Thyroid gland (tissue), 4 donors: ENCODE results near the gene RETREG1.

Experiments
- POLR2A ChIP-seq, 2 donors: fragments of 450-650 bp; IDR thresholded peaks; one replicate each; pipeline ENCODE4 v1.6.1; 2017; ENCODE audit warnings: antibody characterized with exemption in 2 of 2, mild to moderate bottlenecking in 2 of 2, moderate library complexity in 1 of 2
- TF ChIP-seq, protein P1 (sequence below), 6 experiments: fragments of 200-600 bp in 3 of 6; fragments of 450-650 bp in 3 of 6; sonication (generic) in 3 of 6; IDR thresholded peaks; one replicate each; pipeline ENCODE4 v1.5.1; 2016 to 2019; ENCODE audit warnings: antibody characterized with exemption in 6 of 6, mild to moderate bottlenecking in 2 of 6, inconsistent platforms in 1 of 6, moderate library complexity in 1 of 6

DNA sequence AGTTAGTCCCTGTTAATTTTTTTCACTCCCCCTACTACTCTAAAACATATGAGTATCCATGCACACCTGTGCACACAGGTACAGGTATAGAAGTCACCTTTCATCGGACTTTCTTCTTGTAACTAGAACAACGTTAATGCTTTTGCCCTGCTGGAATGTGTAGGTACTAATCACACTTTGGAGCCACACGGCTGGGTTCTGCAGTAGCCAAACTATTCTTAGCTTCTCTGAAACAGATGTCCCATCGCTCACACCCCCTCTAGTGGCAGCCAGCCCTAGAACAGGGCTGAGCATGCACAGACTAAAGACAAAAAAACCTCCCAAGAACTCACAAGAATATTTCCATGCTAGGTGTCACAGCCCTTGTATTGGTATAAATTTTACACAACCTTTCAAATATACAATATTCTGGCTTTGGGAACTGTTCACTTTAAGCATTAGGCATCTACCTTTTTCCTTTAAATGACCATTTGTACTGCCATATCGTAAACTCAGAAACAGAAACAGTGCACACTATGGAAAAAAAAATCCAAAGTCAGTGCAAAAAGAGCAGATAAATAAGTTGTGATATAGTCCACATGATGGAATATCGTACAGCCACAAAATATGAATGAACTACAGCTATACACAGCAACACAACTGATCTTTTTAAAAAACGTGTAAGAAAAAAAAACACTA, 64.0 kb downstream of the RETREG1 start:
- TF ChIP-seq, protein P1, sequence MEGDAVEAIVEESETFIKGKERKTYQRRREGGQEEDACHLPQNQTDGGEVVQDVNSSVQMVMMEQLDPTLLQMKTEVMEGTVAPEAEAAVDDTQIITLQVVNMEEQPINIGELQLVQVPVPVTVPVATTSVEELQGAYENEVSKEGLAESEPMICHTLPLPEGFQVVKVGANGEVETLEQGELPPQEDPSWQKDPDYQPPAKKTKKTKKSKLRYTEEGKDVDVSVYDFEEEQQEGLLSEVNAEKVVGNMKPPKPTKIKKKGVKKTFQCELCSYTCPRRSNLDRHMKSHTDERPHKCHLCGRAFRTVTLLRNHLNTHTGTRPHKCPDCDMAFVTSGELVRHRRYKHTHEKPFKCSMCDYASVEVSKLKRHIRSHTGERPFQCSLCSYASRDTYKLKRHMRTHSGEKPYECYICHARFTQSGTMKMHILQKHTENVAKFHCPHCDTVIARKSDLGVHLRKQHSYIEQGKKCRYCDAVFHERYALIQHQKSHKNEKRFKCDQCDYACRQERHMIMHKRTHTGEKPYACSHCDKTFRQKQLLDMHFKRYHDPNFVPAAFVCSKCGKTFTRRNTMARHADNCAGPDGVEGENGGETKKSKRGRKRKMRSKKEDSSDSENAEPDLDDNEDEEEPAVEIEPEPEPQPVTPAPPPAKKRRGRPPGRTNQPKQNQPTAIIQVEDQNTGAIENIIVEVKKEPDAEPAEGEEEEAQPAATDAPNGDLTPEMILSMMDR (IDR thresholded peaks at IDR 0.05) = peak; percentile 44 to 83 (median 76)
- TF ChIP-seq POLR2A (IDR thresholded peaks at IDR 0.05) = no peak
